Testis (tissue), 5 donors: Measurements from ENCODE around the gene TMEM141. TPM values are rescaled to one million over a fixed set of nuclear protein-coding genes. Genes with fewer than 3 reads are reported as not detected.

Experiments used
- DNase-seq: peaks from one replicate; pipeline ENCODE4 v3.0.0-alpha.2; 2019
- H3K27ac ChIP-seq, 2 donors: fragments of 200-600 bp; sonication (generic); one replicate each; pipeline ENCODE4 v1.5.1; 2019
- H3K27me3 ChIP-seq: fragments of 200-600 bp; sonication (generic); one replicate; pipeline ENCODE4 v1.5.1; 2019
- H3K36me3 ChIP-seq: fragments of 200-600 bp; sonication (generic); one replicate; pipeline ENCODE4 v1.5.1; 2017; ENCODE audit warnings: low read depth; ENCODE audit errors: missing control alignments
- H3K4me1 ChIP-seq: fragments of 200-600 bp; sonication (generic); one replicate; pipeline ENCODE4 v1.5.1; 2019
- H3K4me3 ChIP-seq, 2 donors: fragments of 200-600 bp; sonication (generic); one replicate each; pipeline ENCODE4 v1.5.1; 2017 to 2019
- H3K9me3 ChIP-seq: fragments of 200-600 bp; sonication (generic); one replicate; pipeline ENCODE4 v1.5.1; 2017
- POLR2A ChIP-seq: fragments of 450-650 bp; IDR thresholded peaks from one replicate; pipeline ENCODE4 v1.6.1; 2017; ENCODE audit warnings: antibody characterized with exemption, mild to moderate bottlenecking, moderate library complexity
- WGBS, 2 donors: methylation state at CpG; one replicate each; pipeline ENCODE4 v1.1.5; 2018; 5-methylcytosine and 5-hydroxymethylcytosine counted together
- intact Hi-C: fragments of 100-400 bp; cut with DNase I; formaldehyde crosslinking; loops from one replicate; pipeline ENCODE4 v1.15.1; 2023; ENCODE audit warnings: low total_unique reads
- long read RNA-seq, 2 donors: transcript quantifications; one replicate each; lab custom pipeline, GENCODE V29; 2026
- polyA plus RNA-seq: library from polyadenylated mRNA; stranded (reverse); fragments of 350-450 nt; fragmentation: Illumina TruSeq; extraction: RNeasy Lipid Tissue Mini Kit (QIAGEN cat#74804); gene quantifications from one replicate; pipeline ENCODE4 v1.2.3, GENCODE V29; 2014; ENCODE audit warnings: low read depth, low replicate concordance; ENCODE audit not compliant: insufficient read depth
- total RNA-seq, 2 donors: library from RNA; depleted of rRNA; stranded (reverse); fragments of >200 nt; gene quantifications; one replicate each; pipeline ENCODE4 v1.2.3, GENCODE V29; 2016
- TF ChIP-seq, protein P1 (sequence below), 3 experiments: fragments of 450-650 bp in 2 of 3; fragments of 200-600 bp in 1 of 3; sonication (generic) in 1 of 3; IDR thresholded peaks; one replicate each; pipeline ENCODE4 v1.5.1; 2016 to 2019; ENCODE audit warnings: antibody characterized with exemption in 3 of 3, mild to moderate bottlenecking in 2 of 3, moderate library complexity in 1 of 3

The TMEM141 gene
- total RNA-seq (100 to 1,000 TPM; 108 to 127 TPM), polyA plus RNA-seq (80.4 TPM)
- long read RNA-seq, donor 1, transcript TMEM141-201 (5 exons, 768 nt): major isoform, 48 of 61 reads
- long read RNA-seq, donor 1, transcript TMEM141-202 (5 exons, 839 nt): minor isoform, 10 of 61 reads
- long read RNA-seq, donor 1, partial matches to known transcripts: 0 of 61 reads
- long read RNA-seq, donor 1, other reads (novel, unspliced or antisense): 0 of 61 reads
- long read RNA-seq, donor 2, transcript TMEM141-202 (5 exons, 839 nt): minor isoform, 6 of 45 reads
- long read RNA-seq, donor 2, transcript TMEM141-201 (5 exons, 768 nt): major isoform, 37 of 45 reads
- long read RNA-seq, donor 2, partial matches to known transcripts: 0 of 45 reads
- long read RNA-seq, donor 2, other reads (novel, unspliced or antisense): 0 of 45 reads

DNA sequence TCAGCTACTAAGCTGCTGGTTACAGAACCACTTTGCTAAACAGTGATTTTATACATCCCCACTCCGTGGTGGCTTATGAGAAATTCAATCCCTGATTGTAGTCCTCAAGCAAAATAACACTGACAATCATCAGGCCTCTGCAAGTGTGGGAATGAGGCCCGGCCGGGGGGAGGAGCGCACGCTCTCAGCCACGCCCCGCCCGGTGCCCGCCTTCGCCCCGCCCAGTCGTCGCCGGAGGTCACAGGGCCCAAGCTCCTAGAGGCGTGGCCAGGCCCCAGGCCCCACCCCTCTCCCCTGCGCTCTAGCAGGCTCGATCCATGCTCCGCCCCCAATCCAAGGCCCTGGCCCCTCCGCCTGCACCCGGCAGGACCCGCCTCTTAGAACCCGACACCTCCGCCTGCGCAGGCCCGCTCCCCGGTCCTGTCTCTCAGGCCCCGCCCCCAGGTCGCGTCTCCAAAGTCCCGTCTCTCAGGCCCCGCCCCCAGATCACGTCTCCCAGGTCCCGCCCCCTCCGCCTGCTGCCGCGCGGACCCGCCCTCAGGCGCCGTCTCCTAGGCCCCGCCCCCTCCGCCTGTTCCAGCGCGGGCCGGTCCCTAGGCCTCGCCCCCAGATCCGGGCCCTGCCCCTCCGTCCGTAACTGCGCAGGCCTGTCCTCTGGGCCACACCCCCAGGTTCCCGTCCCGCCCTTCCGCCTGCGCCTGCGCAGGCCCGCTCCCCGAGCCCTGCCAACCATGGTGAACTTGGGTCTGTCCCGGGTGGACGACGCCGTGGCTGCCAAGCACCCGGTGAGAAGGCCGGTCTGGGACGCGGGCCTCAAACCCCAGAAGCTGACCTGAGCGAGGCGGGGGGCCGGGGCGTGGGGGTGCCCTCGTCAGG lies at the start of gene TMEM141:
Gene TMEM141, plus strand, starts transcription at position 705 of the 876 bp plus-strand sequence. Its CDS starts 27 bp downstream, at position 732.
- Histone ChIP-seq H3K27ac (peak within 1 kb of the TSS; percentile 91 to 93), H3K4me1 (peaks cover 59% of the 10 kb centered on the region), H3K9me3 (no peaks in the 10 kb centered on the region), H3K36me3 (no peaks in the 10 kb centered on the region), H3K27me3 (no peaks in the 10 kb centered on the region), H3K4me3 (peak within 1 kb of the TSS; percentile 71 to 79)
- intact Hi-C loops: no loop called here
- TF ChIP-seq POLR2A: no peak
- TF ChIP-seq, protein P1, sequence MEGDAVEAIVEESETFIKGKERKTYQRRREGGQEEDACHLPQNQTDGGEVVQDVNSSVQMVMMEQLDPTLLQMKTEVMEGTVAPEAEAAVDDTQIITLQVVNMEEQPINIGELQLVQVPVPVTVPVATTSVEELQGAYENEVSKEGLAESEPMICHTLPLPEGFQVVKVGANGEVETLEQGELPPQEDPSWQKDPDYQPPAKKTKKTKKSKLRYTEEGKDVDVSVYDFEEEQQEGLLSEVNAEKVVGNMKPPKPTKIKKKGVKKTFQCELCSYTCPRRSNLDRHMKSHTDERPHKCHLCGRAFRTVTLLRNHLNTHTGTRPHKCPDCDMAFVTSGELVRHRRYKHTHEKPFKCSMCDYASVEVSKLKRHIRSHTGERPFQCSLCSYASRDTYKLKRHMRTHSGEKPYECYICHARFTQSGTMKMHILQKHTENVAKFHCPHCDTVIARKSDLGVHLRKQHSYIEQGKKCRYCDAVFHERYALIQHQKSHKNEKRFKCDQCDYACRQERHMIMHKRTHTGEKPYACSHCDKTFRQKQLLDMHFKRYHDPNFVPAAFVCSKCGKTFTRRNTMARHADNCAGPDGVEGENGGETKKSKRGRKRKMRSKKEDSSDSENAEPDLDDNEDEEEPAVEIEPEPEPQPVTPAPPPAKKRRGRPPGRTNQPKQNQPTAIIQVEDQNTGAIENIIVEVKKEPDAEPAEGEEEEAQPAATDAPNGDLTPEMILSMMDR (IDR thresholded peaks at IDR 0.05): no peak
- WGBS, 2 donors: 1 to 2% methylated on average over 23 to 62 of the region's 70 CpGs
- peak; percentile 100 for DNase-seq

DNA sequence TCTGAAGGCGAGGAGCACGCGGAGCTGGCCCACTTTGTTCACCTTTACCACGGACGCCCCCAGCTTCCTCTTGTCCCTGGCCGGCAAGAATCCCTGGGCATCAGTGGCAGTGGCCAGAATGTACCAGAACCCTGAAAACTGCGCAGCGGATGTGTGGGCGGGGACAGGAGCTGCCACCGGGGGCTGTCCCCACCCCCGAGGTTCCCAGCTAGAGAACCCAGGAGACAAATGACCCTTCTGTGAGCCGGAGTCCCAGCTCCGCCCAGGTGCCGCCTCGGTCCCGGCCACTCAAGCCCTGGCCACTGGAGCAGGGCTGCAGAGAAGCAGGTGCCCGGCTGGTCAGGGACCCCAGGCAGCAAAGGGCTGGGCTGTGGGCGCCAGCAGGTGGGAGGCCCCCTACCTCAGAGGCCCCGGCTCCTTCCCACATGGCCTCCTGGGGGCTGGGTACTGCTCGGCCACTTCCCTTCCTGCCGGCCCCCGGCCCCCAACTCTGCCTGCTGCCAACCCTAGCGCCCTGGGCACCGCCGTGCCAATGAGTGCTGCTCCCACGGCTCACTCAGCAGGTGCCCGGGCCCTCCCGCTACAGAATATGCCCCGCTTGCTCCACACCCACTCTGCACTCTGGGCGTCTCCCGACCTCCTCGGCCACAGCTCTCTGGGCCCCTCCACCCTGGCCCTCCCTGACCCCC lies 49.1 kb upstream of the TMEM141 start:
- Histone ChIP-seq H3K4me3 (no peak overlapping the region), H3K27me3 (no peaks in the 10 kb centered on the region), H3K9me3 (no peaks in the 10 kb centered on the region), H3K4me1 (peaks cover 21% of the 10 kb centered on the region), H3K36me3 (no peaks in the 10 kb centered on the region), H3K27ac (no peak overlapping the region)
- TF ChIP-seq, protein P1 (IDR thresholded peaks at IDR 0.05): no peak
- no peak for TF ChIP-seq POLR2A
- WGBS, 2 donors: 45 to 49% methylated on average over 16 to 32 of the region's 32 CpGs
- no peak for DNase-seq
- intact Hi-C loops: no loop called here

DNA sequence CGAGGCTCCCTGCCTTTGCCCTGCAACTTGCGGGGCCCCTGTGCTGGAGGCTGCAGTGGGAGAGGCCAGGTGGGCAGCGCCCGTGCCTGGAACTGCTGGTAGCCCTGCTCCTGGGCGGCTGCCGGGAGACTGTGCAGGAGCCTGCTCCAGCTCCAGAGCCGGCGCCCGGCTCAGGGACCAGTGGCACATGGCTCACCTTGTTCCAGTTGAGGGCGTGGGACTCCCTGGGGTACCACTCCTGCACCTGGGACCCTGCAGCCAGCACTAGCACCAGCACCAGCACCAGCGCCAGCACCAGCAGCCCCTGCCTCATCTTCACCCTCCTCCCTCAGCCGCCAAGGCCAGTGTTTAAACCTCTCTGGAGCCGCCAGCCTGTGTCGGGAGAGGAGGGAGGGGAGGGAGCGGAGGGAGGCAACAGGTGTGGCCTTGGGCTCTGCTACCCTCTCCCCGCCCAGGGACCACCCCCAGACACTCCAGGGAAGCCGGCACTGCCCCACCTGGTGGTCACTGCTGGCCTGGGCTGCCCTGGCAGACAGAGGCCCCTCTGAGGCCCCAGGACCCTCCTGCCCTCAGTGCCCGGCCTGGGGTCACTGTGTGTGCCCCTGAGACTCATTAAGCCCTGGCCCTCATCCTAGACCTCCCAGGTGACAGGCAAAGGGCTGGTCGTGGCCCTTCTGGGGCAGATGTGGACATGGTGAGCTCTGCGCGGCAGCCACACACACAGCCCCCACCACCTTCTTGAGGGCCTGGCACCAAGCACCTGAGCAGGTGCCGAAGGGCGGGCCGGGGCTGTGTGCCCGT lies 48.4 kb upstream of the TMEM141 start, which contains the start of gene LCN10:
Gene LCN10, minus strand, starts transcription at position 350 of the 801 bp plus-strand sequence. Its CDS starts 37 bp downstream, at position 313.
- no peak within 1 kb of the TSS for H3K4me3 ChIP-seq
- H3K9me3 ChIP-seq: no peaks in the 10 kb centered on the region
- no peak for TF ChIP-seq POLR2A
- TF ChIP-seq, protein P1 (IDR thresholded peaks at IDR 0.05): peak in 1 of 3 experiments; percentile 25
- WGBS, 2 donors: 69 to 73% methylated on average over 12 to 23 of the region's 25 CpGs
- H3K27ac ChIP-seq: no peak within 1 kb of the TSS
- no peaks in the 10 kb centered on the region for H3K36me3 ChIP-seq
- intact Hi-C loops: no loop called here
- peaks cover 24% of the 10 kb centered on the region for H3K4me1 ChIP-seq
- no peaks in the 10 kb centered on the region for H3K27me3 ChIP-seq
- DNase-seq: no peak

DNA sequence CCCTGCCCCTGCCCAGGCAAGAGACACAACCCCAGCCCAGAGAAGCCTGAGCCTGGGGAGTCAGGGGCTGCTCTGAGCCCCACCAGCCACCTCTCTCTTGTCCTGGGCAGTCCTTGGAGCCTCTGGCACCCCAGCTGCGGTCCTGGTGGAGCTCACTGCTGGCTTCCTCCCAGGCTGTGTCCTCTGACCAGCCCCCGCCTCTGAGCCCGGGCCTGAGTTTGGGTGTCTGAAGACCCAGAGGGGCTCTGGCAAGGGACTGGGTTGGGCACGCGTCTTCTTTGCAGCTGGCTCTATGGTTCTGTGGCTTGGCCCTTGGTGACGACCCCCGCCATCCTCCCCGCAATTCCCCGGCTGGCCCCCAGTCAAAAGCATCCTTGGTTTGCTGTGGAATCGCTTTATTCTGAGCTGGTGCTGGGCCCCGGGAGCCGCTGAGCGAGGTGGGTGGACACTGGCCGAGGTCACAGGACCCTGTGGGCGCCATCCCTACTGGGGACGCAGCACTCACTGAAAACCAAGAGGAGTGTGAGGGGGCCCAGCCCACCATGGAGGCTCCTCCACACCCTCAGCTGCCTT lies 47.4 kb upstream of the TMEM141 start:
- 91 to 97% methylated on average over 6 to 16 of the region's 16 CpGs for WGBS, 2 donors
- H3K4me3 ChIP-seq: peak overlapping the region in 1 of 2 donors; percentile 13
- H3K27me3 ChIP-seq: no peaks in the 10 kb centered on the region
- H3K9me3 ChIP-seq: no peaks in the 10 kb centered on the region
- no peaks in the 10 kb centered on the region for H3K36me3 ChIP-seq
- TF ChIP-seq POLR2A: no peak
- TF ChIP-seq, protein P1 (IDR thresholded peaks at IDR 0.05): no peak
- H3K4me1 ChIP-seq: peaks cover 34% of the 10 kb centered on the region
- no peak for DNase-seq
- intact Hi-C loops: no loop called here
- no peak overlapping the region for H3K27ac ChIP-seq
